ENCODE data around the gene MRPS6.

- no peak for TF ChIP-seq CTCF (IDR thresholded peaks at IDR 0.05)
- no peak for TF ChIP-seq POLR2A (IDR thresholded peaks at IDR 0.05)
Measured at GRCh38 chr21:34112316-34113033, 39.1 kb downstream of the MRPS6 start.
